ENCODE results near the gene TNFRSF19.
A peak's percentile ranks its signal among the peaks of the same experiment; 100 is the strongest.
"Not testable (repeated sequence)": the region's sequence is repeated elsewhere in the genome, so short reads cannot be mapped to it uniquely, and the experiment has no call there.

TNFRSF19 gene

GRCh38 chr13:23567906-23568460, 2.2 kb upstream of the TNFRSF19 start:
- DNase-seq (ENCODE audit: low spot score) = no peak

- no peak for DNase-seq (ENCODE audit: low spot score)
Observed at GRCh38 chr13:23570921-23571315, 706 bp downstream of the TNFRSF19 start.

GRCh38 chr13:23571431-23571830, 1.2 kb downstream of the TNFRSF19 start:
- DNase-seq (ENCODE audit: low spot score) = no peak

- no peak for DNase-seq (ENCODE audit: low spot score)
Observed at GRCh38 chr13:23572836-23573235, 2.6 kb downstream of the TNFRSF19 start.

GRCh38 chr13:23574421-23575145, 4.4 kb downstream of the TNFRSF19 start:
- DNase-seq (ENCODE audit: low spot score) = no peak

- no peak for DNase-seq (ENCODE audit: low spot score)
Observed at GRCh38 chr13:23575632-23576031, 5.4 kb downstream of the TNFRSF19 start.

- DNase-seq (ENCODE audit: low spot score) = peak; percentile 74
Observed at GRCh38 chr13:23578411-23579071, 8.3 kb downstream of the TNFRSF19 start.

GRCh38 chr13:23579072-23579895, 9.1 kb downstream of the TNFRSF19 start:
- DNase-seq (ENCODE audit: low spot score) = peak; percentile 95

- no peak for DNase-seq (ENCODE audit: low spot score)
Observed at GRCh38 chr13:23579896-23580683, 9.9 kb downstream of the TNFRSF19 start.

GRCh38 chr13:23580684-23581060, 10.5 kb downstream of the TNFRSF19 start:
- DNase-seq (ENCODE audit: low spot score) = no peak

GRCh38 chr13:23583491-23583890, 13.3 kb downstream of the TNFRSF19 start:
- no peak for DNase-seq (ENCODE audit: low spot score)

- no peak for DNase-seq (ENCODE audit: low spot score)
Observed at GRCh38 chr13:23584275-23584674, 14.1 kb downstream of the TNFRSF19 start.

- DNase-seq (ENCODE audit: low spot score) = no peak
Observed at GRCh38 chr13:23586336-23586735, 16.1 kb downstream of the TNFRSF19 start.

- no peak for DNase-seq (ENCODE audit: low spot score)
Observed at GRCh38 chr13:23588666-23589065, 18.5 kb downstream of the TNFRSF19 start.

GRCh38 chr13:23592596-23592995, 22.4 kb downstream of the TNFRSF19 start:
- DNase-seq (ENCODE audit: low spot score) = no peak

GRCh38 chr13:23593148-23593547, 22.9 kb downstream of the TNFRSF19 start:
- DNase-seq (ENCODE audit: low spot score) = no peak

GRCh38 chr13:23594290-23594689, 24.1 kb downstream of the TNFRSF19 start:
- not testable (repeated sequence) for DNase-seq (ENCODE audit: low spot score)

- DNase-seq (ENCODE audit: low spot score) = no peak
Observed at GRCh38 chr13:23598369-23598768, 28.2 kb downstream of the TNFRSF19 start.

- peak; percentile 56 for DNase-seq (ENCODE audit: low spot score)
Observed at GRCh38 chr13:23599083-23599925, 29.1 kb downstream of the TNFRSF19 start.

GRCh38 chr13:23600100-23600499, 29.9 kb downstream of the TNFRSF19 start:
- no peak for DNase-seq (ENCODE audit: low spot score)

- DNase-seq (ENCODE audit: low spot score) = no peak
Observed at GRCh38 chr13:23600534-23600933, 30.3 kb downstream of the TNFRSF19 start.

Measured in iPS-NIHi11 (cell line).